ENCODE measurements around the gene SUN5.

The SUN5 gene

DNA sequence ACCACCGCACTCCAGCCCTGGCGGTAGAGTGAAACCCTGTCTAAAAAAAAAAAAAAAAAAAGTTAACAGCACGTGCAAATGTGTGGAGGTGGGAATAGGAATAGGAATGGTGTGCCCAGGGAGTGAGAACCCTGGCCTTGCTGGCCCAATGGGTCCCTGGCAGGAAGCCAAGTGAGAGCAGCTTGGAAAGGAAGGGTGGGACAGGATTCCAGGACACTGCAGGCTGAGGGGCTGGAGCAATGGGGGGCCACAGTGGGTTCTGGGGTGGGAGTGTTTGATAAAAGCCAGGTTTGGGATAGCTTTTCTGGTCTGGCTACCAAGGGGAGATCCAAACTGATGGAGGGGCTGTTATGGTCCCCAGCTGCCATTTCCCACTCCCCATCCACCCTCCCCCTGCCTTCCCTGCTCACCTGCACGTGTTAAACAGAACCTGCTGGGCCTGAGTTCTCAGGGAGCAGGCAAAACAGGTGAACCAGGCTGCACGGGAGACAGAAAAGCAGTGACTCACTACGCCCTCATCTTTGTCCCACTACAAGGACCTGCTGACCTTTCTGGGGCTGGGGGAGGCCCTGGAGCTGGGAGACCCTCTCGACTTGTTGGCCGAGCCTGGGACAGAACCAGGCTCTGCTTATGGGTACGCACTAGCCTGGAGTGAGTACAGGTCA, 3.3 kb downstream of the SUN5 start:
- TF ChIP-seq, protein P1, sequence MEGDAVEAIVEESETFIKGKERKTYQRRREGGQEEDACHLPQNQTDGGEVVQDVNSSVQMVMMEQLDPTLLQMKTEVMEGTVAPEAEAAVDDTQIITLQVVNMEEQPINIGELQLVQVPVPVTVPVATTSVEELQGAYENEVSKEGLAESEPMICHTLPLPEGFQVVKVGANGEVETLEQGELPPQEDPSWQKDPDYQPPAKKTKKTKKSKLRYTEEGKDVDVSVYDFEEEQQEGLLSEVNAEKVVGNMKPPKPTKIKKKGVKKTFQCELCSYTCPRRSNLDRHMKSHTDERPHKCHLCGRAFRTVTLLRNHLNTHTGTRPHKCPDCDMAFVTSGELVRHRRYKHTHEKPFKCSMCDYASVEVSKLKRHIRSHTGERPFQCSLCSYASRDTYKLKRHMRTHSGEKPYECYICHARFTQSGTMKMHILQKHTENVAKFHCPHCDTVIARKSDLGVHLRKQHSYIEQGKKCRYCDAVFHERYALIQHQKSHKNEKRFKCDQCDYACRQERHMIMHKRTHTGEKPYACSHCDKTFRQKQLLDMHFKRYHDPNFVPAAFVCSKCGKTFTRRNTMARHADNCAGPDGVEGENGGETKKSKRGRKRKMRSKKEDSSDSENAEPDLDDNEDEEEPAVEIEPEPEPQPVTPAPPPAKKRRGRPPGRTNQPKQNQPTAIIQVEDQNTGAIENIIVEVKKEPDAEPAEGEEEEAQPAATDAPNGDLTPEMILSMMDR (IDR thresholded peaks at IDR 0.05) = no peak

DNA sequence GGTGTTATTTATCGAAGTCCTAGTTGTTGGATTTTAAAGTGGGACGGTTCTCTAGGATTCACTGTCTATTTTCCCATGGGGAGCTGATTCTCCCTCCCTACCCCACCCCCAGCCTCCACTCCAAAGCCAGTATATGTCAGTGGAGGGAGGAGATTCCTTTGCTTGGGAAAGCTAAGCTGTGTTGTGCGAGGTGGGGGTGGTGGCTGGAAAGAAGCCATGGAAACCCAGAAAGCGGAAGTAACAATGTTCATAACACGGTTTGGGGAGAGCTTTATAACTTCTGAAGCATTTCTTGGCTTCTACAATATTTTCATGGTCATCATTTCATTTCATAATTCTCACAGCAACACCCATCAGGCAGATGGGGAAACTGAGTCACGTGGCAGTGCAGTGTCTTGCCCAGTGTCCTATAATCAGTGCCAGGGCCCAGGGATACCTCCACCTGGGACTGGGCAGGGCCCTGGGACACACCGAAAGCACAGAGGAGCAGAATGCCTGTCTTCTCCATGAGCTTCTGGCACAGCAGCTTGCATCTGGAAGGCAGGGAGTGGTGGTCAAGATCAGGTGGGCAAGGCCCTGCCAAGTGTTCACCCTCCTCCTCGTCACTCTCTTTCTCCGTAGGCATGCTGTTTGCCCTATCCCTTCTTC, 4.5 kb downstream of the SUN5 start:
- TF ChIP-seq, protein P1 (IDR thresholded peaks at IDR 0.05) = no peak

DNA sequence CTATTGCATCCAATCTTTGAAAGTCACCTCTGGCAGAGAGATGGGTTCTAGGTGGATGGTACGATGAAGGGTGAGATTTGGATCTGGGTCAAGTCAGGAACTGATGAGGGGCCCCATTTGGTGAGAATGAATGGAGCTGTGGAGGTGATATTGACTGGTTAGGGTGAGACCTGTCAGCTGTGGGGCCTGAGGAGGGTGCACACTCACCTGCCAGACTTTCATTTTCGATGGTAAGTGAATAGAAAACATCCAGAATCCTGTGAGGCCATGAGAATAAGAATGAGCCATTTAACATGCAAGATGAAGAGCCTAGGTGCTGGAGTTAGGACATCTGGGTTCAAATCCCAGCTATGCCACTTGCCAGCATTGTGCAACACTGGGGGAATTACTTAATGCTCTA, 6.8 kb downstream of the SUN5 start:
- TF ChIP-seq, protein P1 (IDR thresholded peaks at IDR 0.05) = no peak

DNA sequence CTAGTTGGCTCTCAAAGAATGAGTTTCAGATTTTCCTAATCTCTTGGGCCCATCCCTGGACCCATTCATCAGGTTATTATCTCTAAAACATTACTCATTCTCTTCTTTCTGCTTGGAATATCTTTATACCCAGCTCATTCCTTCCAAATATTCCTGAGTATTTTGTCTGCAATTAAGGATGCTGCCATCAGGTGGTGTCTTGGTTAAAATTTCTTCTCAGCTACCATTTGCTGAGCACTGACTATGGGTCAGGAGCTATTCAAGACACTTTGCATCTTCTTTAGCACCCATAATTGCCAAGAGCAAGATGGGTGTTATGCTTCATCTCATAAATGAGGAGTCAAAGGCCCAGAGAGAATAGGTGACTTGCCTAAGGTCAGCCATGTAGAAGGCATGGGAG, 8.4 kb downstream of the SUN5 start:
- TF ChIP-seq, protein P1 (IDR thresholded peaks at IDR 0.05) = no peak

DNA sequence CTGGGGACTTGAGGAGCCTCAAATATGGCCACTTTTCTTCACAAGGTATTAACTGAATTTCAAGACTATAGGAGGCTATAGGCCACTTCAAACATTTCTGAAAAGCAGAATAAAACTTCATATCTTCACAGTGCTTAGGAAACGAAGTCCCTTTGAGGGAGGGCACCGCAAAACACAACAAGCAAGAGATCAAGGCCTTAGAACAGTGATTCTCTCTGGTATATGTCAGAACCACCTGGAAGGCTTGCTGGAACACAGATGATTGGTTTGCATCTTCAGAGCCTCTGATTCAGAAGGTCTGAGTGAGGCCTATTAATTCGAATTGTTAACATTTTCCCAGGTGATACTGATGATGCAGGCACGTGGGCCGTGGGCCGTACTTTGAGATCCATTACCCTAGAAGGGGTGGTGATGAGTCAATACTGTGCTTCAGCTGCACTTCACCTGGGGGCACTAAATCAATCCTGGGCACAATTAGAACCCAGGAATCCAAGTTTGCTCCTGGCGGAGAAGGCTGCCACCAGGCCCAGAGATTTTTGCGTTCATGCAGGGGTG, 10.7 kb downstream of the SUN5 start:
- TF ChIP-seq, protein P1 (IDR thresholded peaks at IDR 0.05) = no peak

DNA sequence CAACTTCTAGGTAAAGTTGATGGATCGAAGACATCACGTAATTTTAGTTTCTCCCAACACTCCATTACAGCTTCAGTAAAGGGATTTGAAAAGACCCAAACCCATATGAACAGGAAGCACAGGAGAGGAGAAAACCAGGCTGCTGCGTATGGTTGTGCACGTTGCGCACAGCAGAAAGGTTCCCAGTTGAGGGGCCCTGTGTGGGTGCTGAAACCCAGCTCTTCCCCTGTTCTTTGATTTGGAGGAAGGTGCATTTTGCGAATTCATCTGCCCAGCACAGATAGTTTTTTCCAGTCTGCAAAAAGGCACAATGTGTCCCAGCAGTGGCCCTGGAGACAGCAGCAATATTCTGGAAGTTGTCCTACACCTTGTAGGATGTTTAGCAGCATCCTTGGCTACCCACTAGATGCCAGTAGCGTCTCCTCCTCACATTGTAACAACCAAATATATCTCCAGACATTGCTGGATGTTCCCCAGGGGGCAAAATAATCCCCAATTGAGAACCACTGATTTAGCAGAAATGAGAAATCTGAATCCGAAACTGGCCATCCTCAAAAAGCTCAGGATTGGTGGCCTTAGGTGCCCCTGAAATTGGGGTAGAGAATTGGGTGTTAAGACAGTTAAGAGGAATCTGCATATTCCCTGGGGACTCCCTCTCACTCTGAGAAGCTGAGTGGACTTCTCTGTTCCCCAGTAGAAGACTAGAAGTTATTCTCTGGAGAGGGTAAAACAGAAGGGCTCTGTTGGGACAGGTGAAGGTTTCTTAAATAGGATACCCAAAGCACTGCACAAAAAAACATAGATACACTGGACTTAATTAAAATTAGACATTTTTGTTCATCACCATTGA, 12.2 kb downstream of the SUN5 start:
- TF ChIP-seq, protein P1 (IDR thresholded peaks at IDR 0.05) = no peak

DNA sequence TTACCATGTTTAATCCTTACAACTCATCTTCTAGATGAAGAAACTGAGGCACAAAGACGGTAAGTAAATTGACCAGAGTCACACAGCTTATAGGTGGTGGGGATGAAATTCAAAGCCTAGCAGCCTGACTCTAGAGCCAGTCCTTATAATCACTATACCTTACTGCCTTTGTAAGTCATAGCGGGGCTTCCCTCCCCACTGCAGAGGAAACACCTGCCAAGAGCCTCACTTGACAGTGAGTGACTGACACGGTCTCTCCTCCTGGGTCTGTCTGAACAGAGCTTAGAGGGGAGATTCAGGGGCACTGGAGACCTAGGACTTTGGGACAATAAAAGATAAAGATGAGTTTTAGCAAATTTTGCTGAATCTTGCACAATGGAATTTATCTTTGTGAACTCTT, 12.8 kb downstream of the SUN5 start:
- TF ChIP-seq, protein P1 (IDR thresholded peaks at IDR 0.05) = no peak
